22Rv1 (cell line): ENCODE measurements around the gene PPP1R12B.
"Not testable (repeated sequence)": the region's sequence is repeated elsewhere in the genome, so short reads cannot be mapped to it uniquely, and the experiment has no call there.

Experiments
- CTCF ChIP-seq: fragments of 450-650 bp; IDR thresholded peaks from 2 replicates; pipeline ENCODE4 v1.5.1; 2017; ENCODE audit warnings: mild to moderate bottlenecking
- ZFX ChIP-seq: fragments of 450-650 bp; IDR thresholded peaks from 2 replicates; pipeline ENCODE4 v1.6.1; 2017; ENCODE audit warnings: antibody characterized with exemption, borderline replicate concordance

- TF ChIP-seq CTCF, ZFX: not testable (repeated sequence)
These were observed 177.6 kb downstream of the PPP1R12B start for GRCh38 chr1:202526056-202526455.
